GM23248 (cell line): Measurements from ENCODE around the gene FAM50B.

Experiments
- EZH2 ChIP-seq: fragments of 200-600 bp; sonication (generic); IDR thresholded peaks from 2 replicates; pipeline ENCODE4 v1.6.1; 2018; ENCODE audit warnings: antibody characterized with exemption, mild to moderate bottlenecking; ENCODE audit not compliant: insufficient read depth, poor library complexity, severe bottlenecking
- EZH2phosphoT487 ChIP-seq: fragments of 200-600 bp; sonication (generic); IDR thresholded peaks from 2 replicates; pipeline ENCODE4 v1.6.1; 2018; ENCODE audit warnings: antibody characterized with exemption, moderate library complexity, mild to moderate bottlenecking, low read depth; ENCODE audit not compliant: insufficient read depth

GRCh38 chr6:3871515-3871914 is 22.3 kb downstream of the FAM50B start:
- TF ChIP-seq EZH2 (no peak), EZH2phosphoT487 (no peak)
